ENCODE results near the gene BRD1.

DNA sequence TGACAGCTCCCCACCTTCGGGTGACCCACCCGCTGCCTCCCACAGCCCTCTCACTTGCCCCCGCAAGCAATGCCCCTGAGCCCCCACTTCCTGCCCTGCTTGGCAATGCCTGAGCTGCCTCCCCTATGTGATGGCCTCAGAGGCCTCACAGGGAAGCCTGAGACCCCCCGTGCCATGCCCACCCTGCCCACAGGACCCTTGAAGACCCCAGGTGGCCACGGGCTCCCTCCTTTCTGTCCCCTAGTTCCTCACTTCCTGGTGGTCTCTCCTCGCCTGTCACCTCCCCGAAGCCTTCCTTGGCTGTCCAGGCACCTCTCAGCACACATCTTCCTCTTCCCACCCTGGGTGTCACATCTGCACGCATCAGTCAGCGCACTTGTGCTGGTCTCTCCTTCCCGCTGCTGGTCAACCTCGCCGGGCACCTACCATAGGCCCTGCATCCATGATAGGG is 90.5 kb downstream of the BRD1 start:
- TF ChIP-seq POLR2A (IDR thresholded peaks at IDR 0.05) (no peak), CTCF (IDR thresholded peaks at IDR 0.05) (no peak), EP300 (IDR thresholded peaks at IDR 0.05) (no peak)

All from suprapubic skin (tissue), 3 donors.